Trophoblast cell (in vitro differentiated cells and primary cell): ENCODE measurements around the gene GDPD3.

ENCODE experiments used
- DNase-seq, 2 donors: peaks; one replicate each; pipeline ENCODE4 v3.0.0-alpha.2; 2016
- H2AFZ ChIP-seq: 2 replicates; pipeline ENCODE4 v1.6.1; 2013; ENCODE audit warnings: low read length, moderate library complexity, mild to moderate bottlenecking; ENCODE audit not compliant: insufficient read depth, poor library complexity
- H2AK5ac ChIP-seq: 2 replicates; pipeline ENCODE4 v1.6.1; 2013; ENCODE audit warnings: mild to moderate bottlenecking, low read length
- H2BK120ac ChIP-seq: 2 replicates; pipeline ENCODE4 v1.6.1; 2013; ENCODE audit warnings: low read length, mild to moderate bottlenecking, moderate library complexity; ENCODE audit not compliant: insufficient read depth, poor library complexity
- H2BK12ac ChIP-seq: 2 replicates; pipeline ENCODE4 v1.6.1; 2013; ENCODE audit warnings: mild to moderate bottlenecking, low read length, moderate library complexity
- H2BK5ac ChIP-seq: 2 replicates; pipeline ENCODE4 v1.6.1; 2013; ENCODE audit warnings: low read length, low read depth, moderate library complexity, mild to moderate bottlenecking; ENCODE audit not compliant: poor library complexity
- H3K14ac ChIP-seq: 2 replicates; pipeline ENCODE4 v1.6.1; 2013; ENCODE audit warnings: mild to moderate bottlenecking, low read length
- H3K18ac ChIP-seq: 2 replicates; pipeline ENCODE4 v1.6.1; 2013; ENCODE audit warnings: mild to moderate bottlenecking, low read length
- H3K23ac ChIP-seq: 2 replicates; pipeline ENCODE4 v1.6.1; 2013; ENCODE audit warnings: low read length
- H3K27ac ChIP-seq: 2 replicates; pipeline ENCODE4 v1.5.1; 2013; ENCODE audit warnings: low read depth, mild to moderate bottlenecking, inconsistent platforms, low read length, moderate library complexity
- H3K27me3 ChIP-seq: 2 replicates; pipeline ENCODE4 v1.6.1; 2013; ENCODE audit warnings: inconsistent platforms, mild to moderate bottlenecking, low read length, moderate library complexity; ENCODE audit not compliant: insufficient read depth
- H3K36me3 ChIP-seq, 2 experiments: 1 replicate in 1 of 2; 2 replicates in 1 of 2; pipeline ENCODE4 v1.6.1; 2013; ENCODE audit warnings: low read length in 2 of 2, mild to moderate bottlenecking in 2 of 2, moderate library complexity in 1 of 2; ENCODE audit not compliant: insufficient read depth in 2 of 2, control insufficient read depth in 1 of 2
- H3K4ac ChIP-seq: 2 replicates; pipeline ENCODE4 v1.6.1; 2013; ENCODE audit warnings: low read depth, mild to moderate bottlenecking, low read length, moderate library complexity
- H3K4me1 ChIP-seq, 2 experiments: 1 replicate in 1 of 2; 2 replicates in 1 of 2; pipeline ENCODE4 v1.6.1; 2013; ENCODE audit warnings: low read length in 2 of 2, mild to moderate bottlenecking in 2 of 2, moderate library complexity in 1 of 2; ENCODE audit not compliant: insufficient read depth in 2 of 2, control insufficient read depth in 1 of 2
- H3K4me2 ChIP-seq: 2 replicates; pipeline ENCODE4 v1.6.1; 2013; ENCODE audit warnings: inconsistent platforms, mild to moderate bottlenecking, low read length, moderate library complexity
- H3K4me3 ChIP-seq: 2 replicates; pipeline ENCODE4 v1.5.1; 2013; ENCODE audit warnings: mild to moderate bottlenecking, low read depth, low read length, inconsistent platforms
- H3K79me1 ChIP-seq: one replicate; pipeline ENCODE4 v1.6.1; 2013; ENCODE audit warnings: low read length
- H3K79me2 ChIP-seq: 2 replicates; pipeline ENCODE4 v1.6.1; 2013; ENCODE audit warnings: low read length, mild to moderate bottlenecking; ENCODE audit not compliant: control insufficient read depth, insufficient read depth, poor library complexity
- H3K9ac ChIP-seq: 2 replicates; pipeline ENCODE4 v1.6.1; 2013; ENCODE audit warnings: mild to moderate bottlenecking, low read length
- H3K9me3 ChIP-seq: 2 replicates; pipeline ENCODE4 v1.6.1; 2013; ENCODE audit warnings: low read depth, mild to moderate bottlenecking, control low read depth, inconsistent platforms, low read length; ENCODE audit not compliant: insufficient read depth
- H4K12ac ChIP-seq: 2 replicates; pipeline ENCODE4 v1.6.1; 2013; ENCODE audit warnings: low read depth, mild to moderate bottlenecking, low read length, moderate library complexity
- H4K8ac ChIP-seq: 2 replicates; pipeline ENCODE4 v1.6.1; 2013; ENCODE audit warnings: low read depth, mild to moderate bottlenecking, low read length, moderate library complexity
- H4K91ac ChIP-seq: one replicate; pipeline ENCODE4 v1.6.1; 2013; ENCODE audit warnings: low read depth, mild to moderate bottlenecking, low read length, moderate library complexity
- WGBS: extraction: QIAGEN DNeasy Blood & Tissue Kit; methylation state at CpG from one replicate; pipeline ENCODE4 v1.1.7; 2013; ENCODE audit warnings: missing lambda C conversion rate; ENCODE audit not compliant: insufficient read length, insufficient coverage; ENCODE audit errors: extremely low coverage; 5-methylcytosine and 5-hydroxymethylcytosine counted together

Gene GDPD3

DNA sequence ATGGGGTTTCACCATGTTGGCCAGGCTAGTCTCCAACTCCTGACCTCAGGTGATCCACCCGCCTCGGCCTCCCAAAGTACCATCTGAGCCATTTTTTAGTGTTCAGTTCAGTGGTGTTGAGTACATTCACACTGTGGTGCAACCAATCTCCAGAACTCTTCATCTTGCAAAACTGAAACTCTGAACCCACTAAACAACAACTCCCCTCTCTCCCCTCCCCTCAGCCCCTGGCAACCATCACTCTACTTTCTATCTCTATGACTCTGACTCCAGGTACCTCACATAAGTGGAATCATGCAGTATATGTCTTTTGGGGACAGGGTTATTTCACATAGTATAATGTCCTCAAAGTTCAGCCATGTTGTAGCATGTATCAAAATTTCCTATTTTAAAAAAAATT lies 28.4 kb upstream of the GDPD3 start:
- DNase-seq = no peak
- H3K27me3 ChIP-seq = no peaks in the 10 kb centered on the region
- no peaks in the 10 kb centered on the region for H3K9me3 ChIP-seq
- no peaks in the 10 kb centered on the region for H3K4me1 ChIP-seq
- H3K4ac ChIP-seq = no peak overlapping the region
- no peaks in the 10 kb centered on the region for H3K79me2 ChIP-seq
- no peak overlapping the region for H3K4me3 ChIP-seq
- no peak overlapping the region for H2BK120ac ChIP-seq
- H4K8ac ChIP-seq = no peak overlapping the region
- no peak overlapping the region for H3K27ac ChIP-seq
- no peak overlapping the region for H3K9ac ChIP-seq
- no peak overlapping the region for H3K4me2 ChIP-seq
- no peak overlapping the region for H2AK5ac ChIP-seq
- no peak overlapping the region for H4K12ac ChIP-seq
- no peak overlapping the region for H2BK5ac ChIP-seq
- WGBS = no CpG with 5 or more reads among the region's 2 CpGs
- H3K79me1 ChIP-seq = no peaks in the 10 kb centered on the region
- no peak overlapping the region for H3K14ac ChIP-seq
- no peak overlapping the region for H2BK12ac ChIP-seq
- H3K18ac ChIP-seq = no peak overlapping the region
- no peaks in the 10 kb centered on the region for H3K36me3 ChIP-seq
- H4K91ac ChIP-seq = no peak overlapping the region
- no peak overlapping the region for H2AFZ ChIP-seq
- no peak overlapping the region for H3K23ac ChIP-seq

- no peak for DNase-seq
- no peak overlapping the region for H3K23ac ChIP-seq
- H2BK120ac ChIP-seq = no peak overlapping the region
- H3K9me3 ChIP-seq = no peaks in the 10 kb centered on the region
- no peaks in the 10 kb centered on the region for H3K79me2 ChIP-seq
- H3K4me2 ChIP-seq = no peak overlapping the region
- no peak overlapping the region for H3K4me3 ChIP-seq
- no peak overlapping the region for H2BK5ac ChIP-seq
- no peak overlapping the region for H3K9ac ChIP-seq
- H3K27ac ChIP-seq = no peak overlapping the region
- no peak overlapping the region for H4K12ac ChIP-seq
- no peak overlapping the region for H2AK5ac ChIP-seq
- H3K27me3 ChIP-seq = no peaks in the 10 kb centered on the region
- H3K36me3 ChIP-seq = no peaks in the 10 kb centered on the region
- no peak overlapping the region for H4K91ac ChIP-seq
- no peaks in the 10 kb centered on the region for H3K4me1 ChIP-seq
- no peak overlapping the region for H3K18ac ChIP-seq
- no peak overlapping the region for H2BK12ac ChIP-seq
- no CpG with 5 or more reads among the region's 13 CpGs for WGBS
- H3K14ac ChIP-seq = no peak overlapping the region
- no peak overlapping the region for H2AFZ ChIP-seq
- H3K4ac ChIP-seq = no peak overlapping the region
- H3K79me1 ChIP-seq = no peaks in the 10 kb centered on the region
- no peak overlapping the region for H4K8ac ChIP-seq
Measured at GRCh38 chr16:30139583-30140481, 26.5 kb upstream of the GDPD3 start.

GRCh38 chr16:30137897-30138296 lies 24.6 kb upstream of the GDPD3 start:
- H3K79me1 ChIP-seq = no peaks in the 10 kb centered on the region
- no peaks in the 10 kb centered on the region for H3K36me3 ChIP-seq
- H3K9ac ChIP-seq = no peak overlapping the region
- H3K79me2 ChIP-seq = no peaks in the 10 kb centered on the region
- H2BK120ac ChIP-seq = no peak overlapping the region
- no peaks in the 10 kb centered on the region for H3K27me3 ChIP-seq
- H4K8ac ChIP-seq = no peak overlapping the region
- no peak overlapping the region for H3K27ac ChIP-seq
- H3K23ac ChIP-seq = no peak overlapping the region
- no peak overlapping the region for H2BK12ac ChIP-seq
- no peak overlapping the region for H4K91ac ChIP-seq
- no peak overlapping the region for H3K14ac ChIP-seq
- no peak for DNase-seq
- no peak overlapping the region for H2BK5ac ChIP-seq
- H3K4me3 ChIP-seq = no peak overlapping the region
- no peaks in the 10 kb centered on the region for H3K4me1 ChIP-seq
- H3K9me3 ChIP-seq = no peaks in the 10 kb centered on the region
- H2AK5ac ChIP-seq = no peak overlapping the region
- no peak overlapping the region for H3K4ac ChIP-seq
- H3K18ac ChIP-seq = no peak overlapping the region
- H2AFZ ChIP-seq = no peak overlapping the region
- no peak overlapping the region for H3K4me2 ChIP-seq
- WGBS = no CpG with 5 or more reads among the region's 8 CpGs
- no peak overlapping the region for H4K12ac ChIP-seq

- DNase-seq = no peak
- H2AFZ ChIP-seq = no peak overlapping the region
- WGBS = no CpG with 5 or more reads among the region's 11 CpGs
Measured at GRCh38 chr16:30136971-30137605, 23.8 kb upstream of the GDPD3 start.

More at GRCh38 chr16:30136971-30137605, 23.8 kb upstream of the GDPD3 start:
- no peak overlapping the region for H3K23ac ChIP-seq
- H3K4me3 ChIP-seq = no peak overlapping the region
- no peak overlapping the region for H2BK120ac ChIP-seq
- no peaks in the 10 kb centered on the region for H3K9me3 ChIP-seq
- no peak overlapping the region for H4K12ac ChIP-seq
- H3K27me3 ChIP-seq = no peaks in the 10 kb centered on the region
- H3K18ac ChIP-seq = no peak overlapping the region
- no peak overlapping the region for H3K14ac ChIP-seq
- no peak overlapping the region for H3K4me2 ChIP-seq
- no peaks in the 10 kb centered on the region for H3K36me3 ChIP-seq
- H3K4me1 ChIP-seq = no peaks in the 10 kb centered on the region
- no peak overlapping the region for H2AK5ac ChIP-seq
- no peak overlapping the region for H2BK12ac ChIP-seq
- no peak overlapping the region for H3K4ac ChIP-seq
- no peak overlapping the region for H4K8ac ChIP-seq
- no peak overlapping the region for H3K9ac ChIP-seq
- H3K27ac ChIP-seq = no peak overlapping the region
- no peaks in the 10 kb centered on the region for H3K79me2 ChIP-seq
- H2BK5ac ChIP-seq = no peak overlapping the region
- no peak overlapping the region for H4K91ac ChIP-seq
- H3K79me1 ChIP-seq = no peaks in the 10 kb centered on the region
